A549 (cell line): ENCODE results near the gene PLA1A. TPM values are rescaled to one million over a fixed set of nuclear protein-coding genes. Genes with fewer than 3 reads are reported as not detected.

Experiments used
- ATAC-seq, 2 experiments: fragments of 200-7000 bp in 1 of 2; fragments of >200 bp in 1 of 2; cut with Nextera tagmentation in 1 of 2; cut with Tn5 transposase in 1 of 2; 3 replicates each; pipeline versions ENCODE4 v1.8.0 to v1.9.1; 2018 to 2020; ENCODE audit warnings: mild to moderate bottlenecking in 1 of 2, moderate library complexity in 1 of 2
- CTCF ChIA-PET: fragments of 300-600 bp; sonication (Branson Sonifier 250); formaldehyde crosslinking; extraction: SDS; loops from one replicate; lab custom pipeline; 2021; ENCODE audit warnings: antibody characterized with exemption, inconsistent platforms; lab: Yijun Ruan, JAX
- POLR2A ChIA-PET: fragments of 350-600 bp; formaldehyde crosslinking; extraction: SDS; loops from one replicate; lab custom pipeline; 2021; ENCODE audit warnings: antibody characterized with exemption, inconsistent platforms; lab: Yijun Ruan, JAX
- DNase-seq, 2 experiments: peaks; one replicate each; pipeline versions ENCODE4 v3.0.0 to v3.0.0-alpha.2; 2011 to 2016; ENCODE audit warnings: low read depth in 1 of 2, low spot score in 1 of 2
- FAIRE-seq: peaks from 2 replicates; lab custom pipeline; 2011; peaks lifted over from hg19 to GRCh38; lab: Jason Lieb, UNC
- H3K27ac ChIP-seq, 2 experiments: fragments of >200 bp; sonication (Bioruptor Twin); formaldehyde crosslinking; 3 replicates each; pipeline ENCODE4 v1.5.1; 2016 to 2017
- H3K4me1 ChIP-seq: fragments of >200 bp; sonication (Bioruptor Twin); formaldehyde crosslinking; 3 replicates; pipeline ENCODE4 v1.6.1; 2016
- H3K4me2 ChIP-seq: fragments of >200 bp; sonication (Bioruptor Twin); formaldehyde crosslinking; 3 replicates; pipeline ENCODE4 v1.6.1; 2016
- H3K4me3 ChIP-seq: fragments of >200 bp; sonication (Bioruptor Twin); formaldehyde crosslinking; 3 replicates; pipeline ENCODE4 v1.5.1; 2016
- H3K9me3 ChIP-seq: fragments of >200 bp; sonication (Bioruptor Twin); formaldehyde crosslinking; 3 replicates; pipeline ENCODE4 v1.6.1; 2016
- CBX2 ChIP-seq: fragments of 200-600 bp; sonication (generic); IDR thresholded peaks from 2 replicates; pipeline ENCODE4 v1.6.1; 2016; ENCODE audit warnings: low read depth, mild to moderate bottlenecking, borderline replicate concordance
- CHD2 ChIP-seq: fragments of 150-350 bp; IDR thresholded peaks from 2 replicates; pipeline ENCODE4 v1.6.1; 2014; ENCODE audit warnings: low read length; ENCODE audit not compliant: partially characterized antibody
- FOSB ChIP-seq: fragments of 250-450 bp; sonication (Bioruptor Pico); IDR thresholded peaks from 2 replicates; pipeline ENCODE4 v1.5.0; 2020; ENCODE audit warnings: mild to moderate bottlenecking, moderate library complexity
- FOXS1 ChIP-seq: fragments of 250-450 bp; sonication (Bioruptor Pico); IDR thresholded peaks from 2 replicates; pipeline ENCODE4 v1.5.0; 2020; ENCODE audit warnings: mild to moderate bottlenecking, moderate library complexity
- HOXA7 ChIP-seq: fragments of 250-450 bp; sonication (Bioruptor Pico); IDR thresholded peaks from 2 replicates; pipeline ENCODE4 v1.5.0; 2020; ENCODE audit warnings: mild to moderate bottlenecking, moderate library complexity
- HOXB13 ChIP-seq: fragments of 250-450 bp; sonication (Bioruptor Pico); IDR thresholded peaks from 2 replicates; pipeline ENCODE4 v1.5.0; 2020; ENCODE audit warnings: low read depth, mild to moderate bottlenecking, moderate library complexity
- HOXB5 ChIP-seq: fragments of 250-450 bp; sonication (Bioruptor Pico); IDR thresholded peaks from 2 replicates; pipeline ENCODE4 v1.5.0; 2020; ENCODE audit warnings: mild to moderate bottlenecking, moderate library complexity
- JUN ChIP-seq, 2 experiments: fragments of >200 bp; sonication (Bioruptor Twin); formaldehyde crosslinking; IDR thresholded peaks; 2 replicates in 1 of 2; 3 replicates in 1 of 2; pipeline ENCODE4 v1.6.1; 2016 to 2017
- JUNB ChIP-seq: fragments of >200 bp; sonication (Bioruptor Twin); formaldehyde crosslinking; IDR thresholded peaks from 2 replicates; pipeline ENCODE4 v1.6.1; 2016
- KDM1A ChIP-seq: fragments of 200-600 bp; sonication (generic); IDR thresholded peaks from 2 replicates; pipeline ENCODE4 v1.6.1; 2016; ENCODE audit warnings: low read depth, mild to moderate bottlenecking
- MAZ ChIP-seq: fragments of 150-350 bp; IDR thresholded peaks from 2 replicates; pipeline ENCODE4 v1.6.1; 2014; ENCODE audit warnings: antibody characterized with exemption, low read depth, low read length, borderline replicate concordance
- MYC ChIP-seq: IDR thresholded peaks from 2 replicates; pipeline ENCODE4 v1.6.1; 2012; ENCODE audit warnings: mild to moderate bottlenecking, inconsistent platforms, low read length, improper control_type of control experiment, borderline replicate concordance
- NFE2L2 ChIP-seq: fragments of 150-350 bp; conservative IDR thresholded peaks from 2 replicates; pipeline ENCODE4 v1.6.1; 2014; ENCODE audit warnings: low read length
- RAD21 ChIP-seq, 2 experiments: fragments of >200 bp in 1 of 2; sonication (Bioruptor Twin) in 1 of 2; formaldehyde crosslinking in 1 of 2; IDR thresholded peaks in 1 of 2; conservative IDR thresholded peaks in 1 of 2; 2 replicates in 1 of 2; 3 replicates in 1 of 2; pipeline ENCODE4 v1.6.1; 2012 to 2018; ENCODE audit warnings: inconsistent platforms in 1 of 2
- RCOR1 ChIP-seq: fragments of 150-350 bp; IDR thresholded peaks from 2 replicates; pipeline ENCODE4 v1.6.1; 2014; ENCODE audit warnings: antibody characterized with exemption, low read length, low read depth
- TFCP2L1 ChIP-seq: fragments of 250-450 bp; sonication (Bioruptor Pico); IDR thresholded peaks from 2 replicates; pipeline ENCODE4 v1.5.0; 2021; ENCODE audit warnings: mild to moderate bottlenecking
- TP53 ChIP-seq: fragments of 250-450 bp; sonication (Bioruptor Pico); IDR thresholded peaks from 2 replicates; pipeline ENCODE4 v1.5.0; 2021; ENCODE audit warnings: mild to moderate bottlenecking, moderate library complexity
- ZFP36 ChIP-seq: fragments of 450-650 bp; IDR thresholded peaks from 2 replicates; pipeline ENCODE4 v1.6.1; 2014; ENCODE audit warnings: borderline replicate concordance; ENCODE audit not compliant: partially characterized antibody
- ZNF302 ChIP-seq: fragments of 250-450 bp; sonication (Bioruptor Pico); IDR thresholded peaks from 2 replicates; pipeline ENCODE4 v1.9.0; 2021; ENCODE audit warnings: inconsistent platforms, mild to moderate bottlenecking, moderate library complexity
- WGBS: methylation state at CpG from one replicate; pipeline ENCODE4 v1.1.6; 2017; ENCODE audit errors: missing lambda C conversion rate; 5-methylcytosine and 5-hydroxymethylcytosine counted together
- polyA plus RNA-seq, 4 experiments: library from polyadenylated mRNA; depleted of rRNA in 3 of 4; stranded (reverse); fragments of >200 nt; fragmentation: RNase III in 1 of 4; extraction: RNeasy Plus Mini Kit Qiagen cat#74134 plus additional on column Dnase treatment in 1 of 4; gene quantifications; 2 replicates in 3 of 4; 3 replicates in 1 of 4; pipeline ENCODE4 v1.2.3, GENCODE V29; 2011 to 2017
- TF ChIP-seq, protein P1 (sequence below): fragments of >200 bp; sonication (Bioruptor Twin); formaldehyde crosslinking; IDR thresholded peaks from 3 replicates; pipeline ENCODE4 v1.6.1; 2016
- TF ChIP-seq, protein P2 (sequence below): IDR thresholded peaks from 2 replicates; pipeline ENCODE4 v1.6.1; 2012
- TF ChIP-seq, protein P3 (sequence below): fragments of 250-450 bp; sonication (Bioruptor Pico); IDR thresholded peaks from 2 replicates; pipeline ENCODE4 v1.5.0; 2021; ENCODE audit warnings: mild to moderate bottlenecking, moderate library complexity, borderline replicate concordance
- TF ChIP-seq, protein P4 (sequence below): fragments of >200 bp; sonication (Bioruptor Twin); formaldehyde crosslinking; IDR thresholded peaks from 3 replicates; pipeline ENCODE4 v1.5.1; 2016
- TF ChIP-seq, protein P5 (sequence below): fragments of 250-450 bp; sonication (Bioruptor Pico); IDR thresholded peaks from 2 replicates; pipeline ENCODE4 v1.5.0; 2020; ENCODE audit warnings: low read depth, mild to moderate bottlenecking, moderate library complexity
- TF ChIP-seq, protein P6 (sequence below): fragments of 150-350 bp; IDR thresholded peaks from 2 replicates; pipeline ENCODE4 v1.6.1; 2014; ENCODE audit warnings: low read depth, mild to moderate bottlenecking, low read length
- TF ChIP-seq, protein P7 (sequence below): IDR thresholded peaks from 2 replicates; pipeline ENCODE4 v1.6.1; 2012

Gene PLA1A
- polyA plus RNA-seq, 2 of the 4 experiments (the other 2 are of a cell fraction), result 0.17 to 0.18 TPM

DNA sequence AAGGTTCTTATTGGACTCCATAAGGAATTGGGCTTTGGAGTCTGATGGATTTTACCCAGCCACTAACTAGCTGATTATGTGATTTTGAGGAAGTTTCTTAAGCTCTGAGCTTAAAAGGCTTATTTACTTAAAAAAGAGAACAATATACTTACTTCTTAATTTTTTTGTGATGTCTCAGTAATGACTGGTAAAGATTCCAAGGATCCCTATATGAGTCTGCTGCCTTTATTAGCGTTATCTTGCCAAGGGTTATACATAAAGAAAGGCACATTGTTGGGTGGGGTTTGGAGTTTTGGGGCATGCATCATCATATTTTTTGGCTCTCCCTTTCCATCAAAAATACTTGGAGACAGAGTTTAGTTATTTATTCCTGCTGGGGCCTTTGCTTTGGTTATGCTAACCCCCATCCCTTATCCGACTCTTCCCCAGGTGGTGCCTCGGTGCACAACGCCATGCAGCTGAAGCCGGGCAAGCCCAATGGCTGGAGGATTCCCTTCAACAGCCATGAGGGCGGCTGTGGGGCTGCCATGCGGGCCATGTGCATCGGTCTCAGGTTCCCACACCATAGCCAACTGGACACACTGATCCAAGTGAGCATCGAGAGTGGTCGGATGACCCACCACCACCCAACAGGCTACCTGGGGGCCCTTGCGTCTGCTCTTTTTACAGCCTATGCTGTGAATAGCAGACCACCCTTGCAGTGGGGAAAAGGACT, 11.7 kb upstream of the PLA1A start:
- ATAC-seq (no peak), DNase-seq (no peak), FAIRE-seq (no peak)
- H3K4me2 ChIP-seq, result no peak overlapping the region
- H3K27ac ChIP-seq, result no peak overlapping the region
- ChIA-PET CTCF (no interaction called here), POLR2A (no interaction called here)
- TF ChIP-seq, protein P1, sequence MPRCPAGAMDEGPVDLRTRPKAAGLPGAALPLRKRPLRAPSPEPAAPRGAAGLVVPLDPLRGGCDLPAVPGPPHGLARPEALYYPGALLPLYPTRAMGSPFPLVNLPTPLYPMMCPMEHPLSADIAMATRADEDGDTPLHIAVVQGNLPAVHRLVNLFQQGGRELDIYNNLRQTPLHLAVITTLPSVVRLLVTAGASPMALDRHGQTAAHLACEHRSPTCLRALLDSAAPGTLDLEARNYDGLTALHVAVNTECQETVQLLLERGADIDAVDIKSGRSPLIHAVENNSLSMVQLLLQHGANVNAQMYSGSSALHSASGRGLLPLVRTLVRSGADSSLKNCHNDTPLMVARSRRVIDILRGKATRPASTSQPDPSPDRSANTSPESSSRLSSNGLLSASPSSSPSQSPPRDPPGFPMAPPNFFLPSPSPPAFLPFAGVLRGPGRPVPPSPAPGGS, result no peak
- TF ChIP-seq HOXB13 (CRISPR knock-in tag), result no peak
- TF ChIP-seq RCOR1, result no peak
- TF ChIP-seq MAZ, result no peak
- no peak for TF ChIP-seq ZFP36
- H3K9me3 ChIP-seq, result no peaks in the 10 kb centered on the region
- whole genome bisulfite sequencing, result 87% methylated on average over 11 of the region's 11 CpGs
- H3K4me1 ChIP-seq, result no peaks in the 10 kb centered on the region
- H3K4me3 ChIP-seq, result no peak overlapping the region

DNA sequence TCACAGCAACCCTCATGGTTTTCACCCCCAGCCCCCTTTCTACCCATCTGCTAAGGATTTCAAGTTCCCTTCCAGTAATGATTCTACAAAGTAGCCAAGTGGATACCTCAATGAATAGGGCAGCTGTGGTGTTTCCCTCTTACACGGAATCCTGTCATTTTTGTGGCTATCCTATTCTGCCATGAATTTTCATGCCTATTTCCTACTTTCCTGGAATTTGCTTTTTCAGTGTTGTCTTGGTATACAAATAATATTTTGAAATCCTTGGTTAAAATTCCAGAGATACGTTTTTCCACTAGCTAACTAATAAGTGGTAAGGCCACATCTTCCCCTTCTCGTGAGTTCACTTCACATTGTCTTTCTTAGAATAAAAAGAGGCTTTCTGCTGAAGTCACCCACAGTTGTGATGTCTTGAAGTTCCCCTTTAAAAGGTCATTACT, 10.9 kb upstream of the PLA1A start:
- ATAC-seq, result no peak
- CTCF ChIA-PET, result no interaction called here

DNA sequence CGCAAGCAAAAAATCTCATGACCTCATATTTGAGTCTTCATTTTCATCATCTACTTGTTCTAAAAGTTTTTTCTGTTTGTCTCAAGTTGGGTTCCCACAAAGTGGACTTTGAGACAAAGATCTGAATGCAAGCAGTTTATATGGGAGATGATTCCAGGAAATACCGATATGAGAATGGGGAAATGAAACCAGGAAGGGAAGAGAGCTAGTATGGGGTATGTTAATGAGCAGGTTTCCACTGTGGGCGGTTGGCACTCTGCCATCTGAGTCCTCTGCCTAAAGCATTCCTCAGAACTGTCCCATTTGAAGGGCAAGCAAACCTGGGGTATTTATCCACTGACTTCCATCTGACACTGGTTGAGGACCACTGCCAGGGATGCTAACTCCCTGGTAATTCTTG, 9.6 kb upstream of the PLA1A start:
- H3K27ac ChIP-seq, result no peak overlapping the region
- DNase-seq, result no peak
- no peaks in the 10 kb centered on the region for H3K9me3 ChIP-seq
- no peak for ATAC-seq
- POLR2A ChIA-PET, result interaction anchor here (1.1 kb wide), 1 partner anchor 90 kb away, joined by 4 read pairs; the partner anchor contains the start of gene TIMMDC1
- 76% methylated on average over 3 of the region's 3 CpGs for WGBS
- H3K4me1 ChIP-seq, result no peaks in the 10 kb centered on the region
- H3K4me2 ChIP-seq, result no peak overlapping the region
- FAIRE-seq, result no peak
- CTCF ChIA-PET, result interaction anchor here (1.2 kb wide), 1 partner anchor 94 kb away, joined by 3 read pairs; no protein-coding TSS in a partner anchor
- no peak overlapping the region for H3K4me3 ChIP-seq
- TF ChIP-seq CBX2 (no peak), RCOR1 (no peak), CHD2 (no peak), NFE2L2 (no peak), FOXS1 (CRISPR knock-in tag) (no peak), TP53 (CRISPR knock-in tag) (no peak), HOXB5 (CRISPR knock-in tag) (no peak), HOXA7 (no peak)
- TF ChIP-seq, protein P2, sequence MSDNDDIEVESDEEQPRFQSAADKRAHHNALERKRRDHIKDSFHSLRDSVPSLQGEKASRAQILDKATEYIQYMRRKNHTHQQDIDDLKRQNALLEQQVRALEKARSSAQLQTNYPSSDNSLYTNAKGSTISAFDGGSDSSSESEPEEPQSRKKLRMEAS, result no peak
- TF ChIP-seq, protein P3, sequence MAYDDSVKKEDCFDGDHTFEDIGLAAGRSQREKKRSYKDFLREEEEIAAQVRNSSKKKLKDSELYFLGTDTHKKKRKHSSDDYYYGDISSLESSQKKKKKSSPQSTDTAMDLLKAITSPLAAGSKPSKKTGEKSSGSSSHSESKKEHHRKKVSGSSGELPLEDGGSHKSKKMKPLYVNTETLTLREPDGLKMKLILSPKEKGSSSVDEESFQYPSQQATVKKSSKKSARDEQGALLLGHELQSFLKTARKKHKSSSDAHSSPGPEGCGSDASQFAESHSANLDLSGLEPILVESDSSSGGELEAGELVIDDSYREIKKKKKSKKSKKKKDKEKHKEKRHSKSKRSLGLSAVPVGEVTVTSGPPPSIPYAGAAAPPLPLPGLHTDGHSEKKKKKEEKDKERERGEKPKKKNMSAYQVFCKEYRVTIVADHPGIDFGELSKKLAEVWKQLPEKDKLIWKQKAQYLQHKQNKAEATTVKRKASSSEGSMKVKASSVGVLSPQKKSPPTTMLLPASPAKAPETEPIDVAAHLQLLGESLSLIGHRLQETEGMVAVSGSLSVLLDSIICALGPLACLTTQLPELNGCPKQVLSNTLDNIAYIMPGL (CRISPR knock-in tag), result no peak
- TF ChIP-seq, protein P4, sequence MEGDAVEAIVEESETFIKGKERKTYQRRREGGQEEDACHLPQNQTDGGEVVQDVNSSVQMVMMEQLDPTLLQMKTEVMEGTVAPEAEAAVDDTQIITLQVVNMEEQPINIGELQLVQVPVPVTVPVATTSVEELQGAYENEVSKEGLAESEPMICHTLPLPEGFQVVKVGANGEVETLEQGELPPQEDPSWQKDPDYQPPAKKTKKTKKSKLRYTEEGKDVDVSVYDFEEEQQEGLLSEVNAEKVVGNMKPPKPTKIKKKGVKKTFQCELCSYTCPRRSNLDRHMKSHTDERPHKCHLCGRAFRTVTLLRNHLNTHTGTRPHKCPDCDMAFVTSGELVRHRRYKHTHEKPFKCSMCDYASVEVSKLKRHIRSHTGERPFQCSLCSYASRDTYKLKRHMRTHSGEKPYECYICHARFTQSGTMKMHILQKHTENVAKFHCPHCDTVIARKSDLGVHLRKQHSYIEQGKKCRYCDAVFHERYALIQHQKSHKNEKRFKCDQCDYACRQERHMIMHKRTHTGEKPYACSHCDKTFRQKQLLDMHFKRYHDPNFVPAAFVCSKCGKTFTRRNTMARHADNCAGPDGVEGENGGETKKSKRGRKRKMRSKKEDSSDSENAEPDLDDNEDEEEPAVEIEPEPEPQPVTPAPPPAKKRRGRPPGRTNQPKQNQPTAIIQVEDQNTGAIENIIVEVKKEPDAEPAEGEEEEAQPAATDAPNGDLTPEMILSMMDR, result no peak

More for the DNA sequence above, 10.9 kb upstream of the PLA1A start:
- Histone ChIP-seq H3K4me3 (no peak overlapping the region), H3K9me3 (no peaks in the 10 kb centered on the region), H3K27ac (no peak overlapping the region), H3K4me2 (no peak overlapping the region), H3K4me1 (no peaks in the 10 kb centered on the region)
- POLR2A ChIA-PET, result no interaction called here
- WGBS, result 65% methylated on average over 3 of the region's 3 CpGs
- DNase-seq, result no peak
- TF ChIP-seq, protein P5, sequence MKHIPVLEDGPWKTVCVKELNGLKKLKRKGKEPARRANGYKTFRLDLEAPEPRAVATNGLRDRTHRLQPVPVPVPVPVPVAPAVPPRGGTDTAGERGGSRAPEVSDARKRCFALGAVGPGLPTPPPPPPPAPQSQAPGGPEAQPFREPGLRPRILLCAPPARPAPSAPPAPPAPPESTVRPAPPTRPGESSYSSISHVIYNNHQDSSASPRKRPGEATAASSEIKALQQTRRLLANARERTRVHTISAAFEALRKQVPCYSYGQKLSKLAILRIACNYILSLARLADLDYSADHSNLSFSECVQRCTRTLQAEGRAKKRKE (CRISPR knock-in tag), result no peak
- TF ChIP-seq, protein P6, sequence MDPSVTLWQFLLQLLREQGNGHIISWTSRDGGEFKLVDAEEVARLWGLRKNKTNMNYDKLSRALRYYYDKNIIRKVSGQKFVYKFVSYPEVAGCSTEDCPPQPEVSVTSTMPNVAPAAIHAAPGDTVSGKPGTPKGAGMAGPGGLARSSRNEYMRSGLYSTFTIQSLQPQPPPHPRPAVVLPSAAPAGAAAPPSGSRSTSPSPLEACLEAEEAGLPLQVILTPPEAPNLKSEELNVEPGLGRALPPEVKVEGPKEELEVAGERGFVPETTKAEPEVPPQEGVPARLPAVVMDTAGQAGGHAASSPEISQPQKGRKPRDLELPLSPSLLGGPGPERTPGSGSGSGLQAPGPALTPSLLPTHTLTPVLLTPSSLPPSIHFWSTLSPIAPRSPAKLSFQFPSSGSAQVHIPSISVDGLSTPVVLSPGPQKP, result no peak
- no peak for TF ChIP-seq NFE2L2
- no peak for TF ChIP-seq JUN (IDR thresholded peaks at IDR 0.05)
- no peak for TF ChIP-seq FOSB
- TF ChIP-seq TFCP2L1 (CRISPR knock-in tag), result no peak
- no peak for TF ChIP-seq ZNF302
- no peak for TF ChIP-seq TP53 (CRISPR knock-in tag)
- TF ChIP-seq MYC, result no peak
- TF ChIP-seq KDM1A, result no peak
- TF ChIP-seq HOXB5 (CRISPR knock-in tag), result no peak
- TF ChIP-seq, protein P7, sequence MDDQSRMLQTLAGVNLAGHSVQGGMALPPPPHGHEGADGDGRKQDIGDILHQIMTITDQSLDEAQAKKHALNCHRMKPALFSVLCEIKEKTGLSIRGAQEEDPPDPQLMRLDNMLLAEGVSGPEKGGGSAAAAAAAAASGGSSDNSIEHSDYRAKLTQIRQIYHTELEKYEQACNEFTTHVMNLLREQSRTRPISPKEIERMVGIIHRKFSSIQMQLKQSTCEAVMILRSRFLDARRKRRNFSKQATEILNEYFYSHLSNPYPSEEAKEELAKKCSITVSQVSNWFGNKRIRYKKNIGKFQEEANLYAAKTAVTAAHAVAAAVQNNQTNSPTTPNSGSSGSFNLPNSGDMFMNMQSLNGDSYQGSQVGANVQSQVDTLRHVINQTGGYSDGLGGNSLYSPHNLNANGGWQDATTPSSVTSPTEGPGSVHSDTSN, result no peak
- TF ChIP-seq JUNB, result no peak
- no peak for TF ChIP-seq RAD21 (conservative IDR thresholded peaks at IDR 0.05 in 1 of 2, IDR thresholded peaks at IDR 0.05 in 1 of 2)
- FAIRE-seq, result no peak
